Upper lobe of left lung (tissue), 6 donors: Measurements from ENCODE around the gene CBLB. TPM values are rescaled to one million over a fixed set of nuclear protein-coding genes. Genes with fewer than 3 reads are reported as not detected.
"Not testable (repeated sequence)": the region's sequence is repeated elsewhere in the genome, so short reads cannot be mapped to it uniquely, and the experiment has no call there.

Source experiments
- ATAC-seq, 2 donors: fragments of 200-7000 bp; cut with Tn5 transposase; one replicate each; pipeline ENCODE4 v1.9.1; 2022; ENCODE audit warnings: mild to moderate bottlenecking in 2 of 2, moderate library complexity in 2 of 2; ENCODE audit not compliant: low FRiP score in 2 of 2
- DNase-seq, 2 donors: peaks; one replicate each; pipeline ENCODE4 v3.0.0-alpha.2; 2019 to 2020
- H3K27ac ChIP-seq, 4 donors: fragments of 200-600 bp; sonication (generic); one replicate each; pipeline ENCODE4 v1.5.1; 2016 to 2019
- H3K27me3 ChIP-seq, 4 donors: fragments of 200-600 bp; sonication (generic); one replicate each; pipeline ENCODE4 v1.5.1; 2017 to 2019
- H3K36me3 ChIP-seq, 4 donors: fragments of 200-600 bp; sonication (generic); one replicate each; pipeline ENCODE4 v1.5.1; 2016 to 2019
- H3K4me1 ChIP-seq, 4 donors: fragments of 200-600 bp; sonication (generic); one replicate each; pipeline ENCODE4 v1.5.1; 2018 to 2019
- H3K4me3 ChIP-seq, 4 donors: fragments of 200-600 bp; sonication (generic); one replicate each; pipeline ENCODE4 v1.5.1; 2017 to 2019; ENCODE audit warnings: mild to moderate bottlenecking in 2 of 4, moderate library complexity in 1 of 4
- H3K9me3 ChIP-seq, 4 donors: fragments of 200-600 bp; sonication (generic); one replicate each; pipeline ENCODE4 v1.5.1; 2018 to 2019
- EP300 ChIP-seq, 4 donors: sonication (generic); formaldehyde crosslinking; IDR thresholded peaks; one replicate each; pipeline ENCODE4 v1.5.1; 2017; ENCODE audit warnings: antibody characterized with exemption in 4 of 4, control low read depth in 2 of 4
- POLR2A ChIP-seq, 4 donors: fragments of 450-650 bp; IDR thresholded peaks; one replicate each; pipeline ENCODE4 v1.5.1; 2016 to 2017; ENCODE audit warnings: antibody characterized with exemption in 4 of 4, mild to moderate bottlenecking in 2 of 4
- POLR2AphosphoS5 ChIP-seq, 2 donors: sonication (generic); formaldehyde crosslinking; IDR thresholded peaks; one replicate each; pipeline ENCODE4 v1.5.1; 2017; ENCODE audit warnings: antibody characterized with exemption in 2 of 2
- WGBS, 2 donors: methylation state at CpG; one replicate each; pipeline ENCODE4 v1.1.5; 2017 to 2018; 5-methylcytosine and 5-hydroxymethylcytosine counted together
- total RNA-seq, 6 donors: library from RNA; depleted of rRNA in 4 of 6; stranded (reverse); fragments of >200 nt in 4 of 6; gene quantifications; one replicate each; pipeline versions ENCODE4 v1.1.0 to v1.2.1, GENCODE V29; 2016 to 2021
- TF ChIP-seq, protein P1 (sequence below), 6 experiments: fragments of 450-650 bp in 4 of 6; fragments of 200-600 bp in 2 of 6; sonication (generic) in 2 of 6; IDR thresholded peaks; one replicate each; pipeline ENCODE4 v1.5.1; 2016 to 2019; ENCODE audit warnings: antibody characterized with exemption in 6 of 6
- donor health status: DM: no; HTN: no; CAD: no; lungs with moderate emphysema.
- donor health status: DM: no; HTN: yes; CAD: no; lungs with severe emphysema.

CBLB gene
- total RNA-seq, 6 donors from 2014 or later: 30.3 to 85.9 (median 32.0) TPM

DNA sequence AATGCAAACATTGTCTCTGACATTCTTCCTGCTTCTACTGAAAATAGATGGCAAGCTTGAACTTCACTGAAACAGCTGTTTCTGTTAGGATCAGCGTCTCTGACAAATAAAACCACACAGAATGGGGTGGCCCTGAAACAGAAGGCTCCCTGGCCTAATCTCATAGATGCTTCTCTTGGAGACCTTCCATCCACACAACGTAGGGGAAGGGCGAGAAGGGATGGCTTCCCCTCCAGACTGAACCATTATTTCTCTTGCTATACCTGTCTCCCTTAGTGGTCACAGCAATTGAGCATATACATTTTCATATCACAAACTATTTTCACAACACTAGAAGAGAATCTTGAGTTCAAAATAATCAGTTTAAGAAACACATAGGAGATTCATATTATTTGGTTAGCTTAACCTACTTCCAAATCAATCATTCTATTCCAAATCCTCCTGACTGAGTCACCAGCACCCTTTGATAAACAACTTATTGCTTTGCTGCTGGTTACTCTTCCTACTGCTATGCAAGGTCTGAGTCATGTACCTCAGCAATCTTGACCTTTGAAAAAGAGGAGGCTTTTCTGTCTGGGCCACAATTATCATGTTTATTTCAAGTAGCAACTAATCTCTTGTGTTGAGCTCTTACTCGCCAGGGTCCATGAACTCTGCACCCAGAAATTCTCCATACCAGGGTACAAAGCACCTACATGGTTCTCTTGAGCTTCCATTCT is 45.5 kb downstream of the CBLB start:
- H3K36me3 ChIP-seq: no peaks in the 10 kb centered on the region
- peaks cover 4 to 27% (median 25%) of the 10 kb centered on the region in 4 donors for H3K4me1 ChIP-seq
- TF ChIP-seq POLR2A (IDR thresholded peaks at IDR 0.05): no peak
- TF ChIP-seq, protein P1, sequence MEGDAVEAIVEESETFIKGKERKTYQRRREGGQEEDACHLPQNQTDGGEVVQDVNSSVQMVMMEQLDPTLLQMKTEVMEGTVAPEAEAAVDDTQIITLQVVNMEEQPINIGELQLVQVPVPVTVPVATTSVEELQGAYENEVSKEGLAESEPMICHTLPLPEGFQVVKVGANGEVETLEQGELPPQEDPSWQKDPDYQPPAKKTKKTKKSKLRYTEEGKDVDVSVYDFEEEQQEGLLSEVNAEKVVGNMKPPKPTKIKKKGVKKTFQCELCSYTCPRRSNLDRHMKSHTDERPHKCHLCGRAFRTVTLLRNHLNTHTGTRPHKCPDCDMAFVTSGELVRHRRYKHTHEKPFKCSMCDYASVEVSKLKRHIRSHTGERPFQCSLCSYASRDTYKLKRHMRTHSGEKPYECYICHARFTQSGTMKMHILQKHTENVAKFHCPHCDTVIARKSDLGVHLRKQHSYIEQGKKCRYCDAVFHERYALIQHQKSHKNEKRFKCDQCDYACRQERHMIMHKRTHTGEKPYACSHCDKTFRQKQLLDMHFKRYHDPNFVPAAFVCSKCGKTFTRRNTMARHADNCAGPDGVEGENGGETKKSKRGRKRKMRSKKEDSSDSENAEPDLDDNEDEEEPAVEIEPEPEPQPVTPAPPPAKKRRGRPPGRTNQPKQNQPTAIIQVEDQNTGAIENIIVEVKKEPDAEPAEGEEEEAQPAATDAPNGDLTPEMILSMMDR (IDR thresholded peaks at IDR 0.05): no peak
- no peak for TF ChIP-seq EP300 (IDR thresholded peaks at IDR 0.05)
- no peak for TF ChIP-seq POLR2AphosphoS5 (IDR thresholded peaks at IDR 0.05)
- peak in 1 of 2 donors; percentile 78 for ATAC-seq
- no peaks in the 10 kb centered on the region for H3K9me3 ChIP-seq
- DNase-seq: no peak
- peak overlapping the region; percentile 40 to 66 (median 55) for H3K27ac ChIP-seq
- no peaks in the 10 kb centered on the region for H3K27me3 ChIP-seq
- H3K4me3 ChIP-seq: no peak overlapping the region
- 74 to 82% methylated on average over 4 of the region's 4 CpGs for WGBS, 2 donors

DNA sequence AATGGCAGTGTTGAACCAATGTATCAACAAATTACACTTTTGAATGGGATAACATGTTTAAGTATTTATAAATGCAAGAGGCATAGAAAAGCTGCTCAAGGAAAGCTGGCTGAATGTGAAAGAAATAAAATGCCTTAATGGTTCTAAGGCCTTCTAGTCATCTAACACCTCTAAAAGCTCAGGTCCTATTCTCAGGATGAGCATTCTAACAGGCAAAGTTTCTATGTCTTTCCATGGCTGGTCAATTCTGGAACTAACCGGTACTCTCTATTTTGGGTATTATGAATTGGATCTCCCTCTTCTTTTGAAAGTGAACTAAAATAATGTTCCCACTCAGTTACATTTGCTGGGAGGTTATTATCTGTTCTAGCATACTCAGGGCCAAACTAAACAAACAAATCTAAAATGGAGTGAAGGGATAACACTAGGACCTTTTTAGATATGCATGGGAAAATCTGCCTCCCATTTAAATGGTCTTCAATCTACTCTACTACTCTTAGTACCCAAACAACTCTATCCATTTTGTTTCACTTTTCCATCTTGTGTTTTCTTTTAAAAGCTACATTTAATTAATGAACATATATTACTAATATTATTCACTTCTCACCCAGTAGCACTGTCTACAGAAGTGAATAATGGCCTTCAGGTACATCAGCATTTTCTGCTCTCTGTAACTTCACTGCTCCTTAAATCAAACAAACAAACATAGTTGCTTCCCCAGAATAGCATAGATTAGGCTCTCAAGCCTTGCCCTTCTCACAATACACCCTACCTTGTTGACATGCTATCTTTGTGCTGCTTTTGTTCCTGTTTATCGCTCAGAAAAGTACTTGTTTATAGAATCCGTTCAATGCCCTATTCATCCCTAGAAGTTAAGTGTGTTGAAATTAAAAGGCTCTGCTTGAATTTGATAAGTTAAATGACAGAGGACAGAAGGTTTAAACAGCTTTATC is 46.4 kb downstream of the CBLB start:
- WGBS, 2 donors: 54 to 67% methylated on average over 3 of the region's 3 CpGs
- TF ChIP-seq POLR2A (IDR thresholded peaks at IDR 0.05) (no peak), POLR2AphosphoS5 (IDR thresholded peaks at IDR 0.05) (no peak)
- H3K4me3 ChIP-seq: no peak overlapping the region
- H3K27ac ChIP-seq: peak overlapping the region; percentile 12 to 66 (median 55)
- no peaks in the 10 kb centered on the region for H3K27me3 ChIP-seq
- H3K9me3 ChIP-seq: no peaks in the 10 kb centered on the region
- DNase-seq (no peak), ATAC-seq (no peak)
- no peaks in the 10 kb centered on the region for H3K36me3 ChIP-seq
- peaks cover under 1 to 26% (median 20%) of the 10 kb centered on the region in 4 donors for H3K4me1 ChIP-seq

GRCh38 chr3:105821433-105821832 is 47.4 kb downstream of the CBLB start:
- DNase-seq: no peak
- 77 to 79% methylated on average over 2 of the region's 2 CpGs for WGBS, 2 donors
- H3K9me3 ChIP-seq: no peaks in the 10 kb centered on the region
- ATAC-seq: no peak
- H3K4me3 ChIP-seq: no peak overlapping the region
- H3K27ac ChIP-seq: peak overlapping the region in 2 of 4 donors; percentile 7 to 64
- peaks cover 0 to 28% (median 22%) of the 10 kb centered on the region in 4 donors for H3K4me1 ChIP-seq
- TF ChIP-seq, protein P1 (IDR thresholded peaks at IDR 0.05): no peak
- no peak for TF ChIP-seq POLR2AphosphoS5 (IDR thresholded peaks at IDR 0.05)
- no peak for TF ChIP-seq POLR2A (IDR thresholded peaks at IDR 0.05)
- no peak for TF ChIP-seq EP300 (IDR thresholded peaks at IDR 0.05)
- no peaks in the 10 kb centered on the region for H3K27me3 ChIP-seq
- no peaks in the 10 kb centered on the region for H3K36me3 ChIP-seq

DNA sequence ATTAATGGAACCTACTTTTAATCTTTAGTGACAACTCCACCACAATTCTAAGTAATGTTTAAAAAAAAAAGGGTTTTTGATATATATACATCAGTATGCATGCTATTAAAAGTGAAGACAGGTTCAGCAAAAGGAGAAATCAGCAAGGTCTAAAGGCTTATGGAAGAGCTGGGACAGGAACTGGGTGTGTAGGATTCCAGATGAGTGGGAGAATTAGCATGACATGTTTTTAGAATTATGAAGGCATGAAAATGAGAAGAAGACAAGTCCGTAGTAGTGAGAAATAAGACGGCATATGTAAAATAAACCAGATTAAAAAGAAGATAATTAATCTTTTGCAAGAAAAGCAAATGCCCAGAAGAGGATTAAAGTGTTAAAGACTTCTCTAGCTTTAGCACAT is 52.0 kb downstream of the CBLB start:
- Histone ChIP-seq H3K4me3 (no peak overlapping the region), H3K27ac (no peak overlapping the region), H3K4me1 (peaks cover 4 to 20% (median 11%) of the 10 kb centered on the region in 4 donors), H3K36me3 (no peaks in the 10 kb centered on the region), H3K9me3 (no peaks in the 10 kb centered on the region), H3K27me3 (no peaks in the 10 kb centered on the region)
- no peak for DNase-seq
- ATAC-seq: no peak
- WGBS, 2 donors: 89 to 98% methylated on average over 2 of the region's 2 CpGs
- TF ChIP-seq EP300 (IDR thresholded peaks at IDR 0.05): no peak
- TF ChIP-seq, protein P1 (IDR thresholded peaks at IDR 0.05): no peak

GRCh38 chr3:105815331-105815730 is 53.5 kb downstream of the CBLB start:
- not testable (repeated sequence) for H3K36me3 ChIP-seq, H3K27me3 ChIP-seq, H3K9me3 ChIP-seq, H3K27ac ChIP-seq, ATAC-seq, DNase-seq, H3K4me3 ChIP-seq
- H3K4me1 ChIP-seq: peaks cover 7 to 26% (median 17%) of the 10 kb centered on the region in 4 donors
- WGBS, 2 donors: 95 to 98% methylated on average over 3 of the region's 3 CpGs
